Retina (tissue), 1 donor: ENCODE results near the gene ZNF300.
"Not testable (repeated sequence)": the region's sequence is repeated elsewhere in the genome, so short reads cannot be mapped to it uniquely, and the experiment has no call there.

ENCODE experiments used
- DNase-seq: peaks from one replicate; pipeline ENCODE4 v3.0.0-alpha.2; 2016

Gene ZNF300

DNA sequence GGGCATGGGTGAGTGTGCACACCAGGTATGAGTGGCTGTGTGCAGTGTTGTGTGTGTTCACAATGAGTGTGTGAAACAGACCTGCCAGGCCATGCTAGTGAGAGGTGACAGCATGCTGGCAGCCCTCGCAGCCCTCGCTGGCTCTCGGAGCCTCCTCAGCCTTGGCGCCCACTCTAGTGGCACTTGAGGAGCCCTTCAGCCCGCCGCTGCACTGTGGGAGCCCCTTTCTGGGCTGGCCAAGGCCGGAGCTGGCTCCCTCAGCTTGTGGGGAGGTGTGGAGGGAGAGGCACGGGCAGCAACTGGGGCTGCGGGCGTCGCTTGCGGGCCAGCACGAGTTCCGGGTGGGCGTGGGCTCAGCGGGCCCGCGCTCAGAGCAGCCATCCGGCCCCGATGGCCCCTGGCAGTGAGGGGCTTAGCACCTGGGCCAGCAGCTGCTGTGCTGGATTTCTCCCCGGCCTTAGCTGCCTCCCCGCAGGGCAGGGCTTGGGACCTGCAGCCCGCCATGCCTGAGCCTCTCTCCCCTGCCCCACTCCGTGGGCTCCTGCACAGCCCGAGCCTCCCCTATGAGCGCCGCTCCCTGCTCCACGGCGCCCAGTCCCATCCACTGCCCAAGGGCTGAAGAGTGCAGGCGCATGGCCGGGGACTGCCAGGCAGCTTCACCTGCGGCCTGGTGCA, 59.5 kb downstream of the ZNF300 start:
- DNase-seq, result not testable (repeated sequence)
